Measurements from ENCODE around the gene SPIRE2.
"Not testable (repeated sequence)": the region's sequence is repeated elsewhere in the genome, so short reads cannot be mapped to it uniquely, and the experiment has no call there.

SPIRE2 gene, protein sequence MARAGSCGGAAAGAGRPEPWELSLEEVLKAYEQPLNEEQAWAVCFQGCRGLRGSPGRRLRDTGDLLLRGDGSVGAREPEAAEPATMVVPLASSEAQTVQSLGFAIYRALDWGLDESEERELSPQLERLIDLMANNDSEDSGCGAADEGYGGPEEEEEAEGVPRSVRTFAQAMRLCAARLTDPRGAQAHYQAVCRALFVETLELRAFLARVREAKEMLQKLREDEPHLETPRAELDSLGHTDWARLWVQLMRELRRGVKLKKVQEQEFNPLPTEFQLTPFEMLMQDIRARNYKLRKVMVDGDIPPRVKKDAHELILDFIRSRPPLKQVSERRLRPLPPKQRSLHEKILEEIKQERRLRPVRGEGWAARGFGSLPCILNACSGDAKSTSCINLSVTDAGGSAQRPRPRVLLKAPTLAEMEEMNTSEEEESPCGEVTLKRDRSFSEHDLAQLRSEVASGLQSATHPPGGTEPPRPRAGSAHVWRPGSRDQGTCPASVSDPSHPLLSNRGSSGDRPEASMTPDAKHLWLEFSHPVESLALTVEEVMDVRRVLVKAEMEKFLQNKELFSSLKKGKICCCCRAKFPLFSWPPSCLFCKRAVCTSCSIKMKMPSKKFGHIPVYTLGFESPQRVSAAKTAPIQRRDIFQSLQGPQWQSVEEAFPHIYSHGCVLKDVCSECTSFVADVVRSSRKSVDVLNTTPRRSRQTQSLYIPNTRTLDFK

DNA sequence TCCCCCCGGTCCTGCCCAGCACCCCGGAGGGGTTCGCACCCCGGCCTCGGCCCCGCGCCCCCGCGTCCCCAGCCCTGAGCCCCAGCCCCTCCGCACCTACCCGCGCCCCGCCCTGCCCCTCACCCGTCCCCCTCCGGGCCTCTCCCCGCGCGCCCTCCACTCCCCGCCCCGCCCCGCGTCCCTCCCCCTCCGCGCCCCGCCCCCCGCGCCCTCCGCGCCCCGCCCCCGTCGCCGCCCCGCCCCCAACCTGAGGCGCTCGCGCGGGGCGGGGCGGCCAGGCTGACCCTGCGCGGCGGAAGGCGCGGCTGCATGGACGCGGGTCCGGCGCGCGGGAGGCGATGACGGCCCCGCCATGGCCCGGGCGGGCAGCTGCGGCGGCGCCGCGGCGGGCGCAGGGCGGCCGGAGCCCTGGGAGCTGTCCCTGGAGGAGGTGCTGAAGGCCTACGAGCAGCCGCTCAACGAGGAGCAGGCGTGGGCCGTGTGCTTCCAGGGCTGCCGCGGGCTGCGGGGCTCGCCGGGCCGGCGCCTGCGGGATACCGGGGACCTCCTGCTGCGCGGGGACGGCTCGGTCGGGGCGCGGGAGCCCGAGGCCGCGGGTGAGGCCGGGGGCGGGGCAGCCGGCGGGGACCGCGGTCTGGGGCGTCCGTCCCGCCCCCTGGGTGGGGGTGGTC lies at the start of gene SPIRE2:
Gene SPIRE2 (plus strand): TSS at position 277 of the 671 bp plus-strand sequence. CDS start 76 bp downstream, at position 353.
- DNase-seq (ENCODE audit: low read depth in 2 of 2), result peak; percentile 22 to 29

DNA sequence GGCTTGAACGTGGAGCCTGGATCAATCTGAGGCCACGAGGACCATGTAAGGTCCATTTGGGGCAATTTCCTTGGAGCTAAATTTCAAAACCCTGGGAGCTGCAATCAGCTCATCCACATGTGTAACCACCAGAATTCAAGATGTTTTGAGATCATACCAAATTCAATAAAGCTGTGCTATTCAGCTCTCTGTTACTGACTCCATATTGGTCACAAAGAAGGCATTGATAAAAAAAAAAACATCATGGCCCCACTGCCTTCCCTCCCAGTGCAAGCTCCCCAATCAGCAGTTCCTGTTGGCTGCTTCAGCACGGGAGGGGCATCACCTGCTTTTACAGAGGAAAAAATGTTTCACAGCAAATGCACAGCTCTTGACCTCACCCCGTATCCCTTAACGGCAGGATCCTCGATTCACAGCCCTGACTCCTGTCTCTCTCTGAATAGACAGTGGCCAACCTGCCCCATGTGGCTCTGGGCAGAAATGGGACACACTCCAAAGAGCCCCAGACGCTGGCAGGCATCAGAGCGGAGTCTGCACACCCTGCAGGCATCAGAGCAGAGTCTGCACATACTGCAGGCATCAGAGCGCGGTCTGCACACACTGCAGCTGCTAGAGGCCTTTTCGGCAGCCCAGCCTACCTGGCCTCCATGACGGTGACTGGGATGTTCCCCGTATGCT lies 48.9 kb upstream of the SPIRE2 start:
- no peak for DNase-seq (ENCODE audit: low read depth in 2 of 2)

DNA sequence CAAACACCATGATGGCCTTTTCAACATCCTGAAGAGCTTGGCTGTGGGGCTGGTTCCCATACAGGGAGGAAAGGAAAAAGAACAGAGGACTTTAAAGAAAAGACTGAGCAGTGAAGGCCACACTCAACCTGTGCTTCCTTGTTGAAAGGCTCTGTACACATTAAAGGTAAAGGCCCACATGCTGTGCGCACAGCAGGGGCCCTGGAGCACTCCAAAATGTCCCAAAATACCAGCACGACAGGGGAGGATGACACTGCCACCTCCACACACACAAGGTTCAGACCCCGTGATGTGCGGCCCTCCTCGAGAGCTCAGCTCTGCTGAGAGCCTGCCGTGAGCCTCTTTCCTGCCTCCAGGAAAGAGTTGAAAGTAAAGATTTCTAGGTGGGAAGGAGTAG lies 48.4 kb upstream of the SPIRE2 start:
- DNase-seq (ENCODE audit: low read depth in 2 of 2), result no peak

DNA sequence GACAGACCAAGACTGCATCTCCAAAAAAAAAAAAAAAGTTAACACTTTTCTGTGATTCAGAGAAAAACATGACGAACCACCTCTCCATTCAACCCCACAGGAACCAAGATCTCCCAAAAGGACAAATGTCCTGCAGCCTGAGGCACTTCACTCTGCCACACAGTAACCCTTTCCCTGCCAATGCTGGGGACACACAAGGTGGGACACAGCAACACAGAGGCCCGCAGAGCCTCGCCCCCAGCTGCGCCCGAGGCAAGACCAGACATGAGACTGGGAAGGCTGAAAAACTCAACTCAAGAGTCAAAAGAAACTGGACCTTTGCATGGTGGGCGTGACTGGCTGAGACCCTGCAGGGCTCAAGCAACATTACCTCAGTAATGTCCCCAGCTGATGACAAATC lies 45.8 kb upstream of the SPIRE2 start:
- no peak for DNase-seq (ENCODE audit: low read depth in 2 of 2)

DNA sequence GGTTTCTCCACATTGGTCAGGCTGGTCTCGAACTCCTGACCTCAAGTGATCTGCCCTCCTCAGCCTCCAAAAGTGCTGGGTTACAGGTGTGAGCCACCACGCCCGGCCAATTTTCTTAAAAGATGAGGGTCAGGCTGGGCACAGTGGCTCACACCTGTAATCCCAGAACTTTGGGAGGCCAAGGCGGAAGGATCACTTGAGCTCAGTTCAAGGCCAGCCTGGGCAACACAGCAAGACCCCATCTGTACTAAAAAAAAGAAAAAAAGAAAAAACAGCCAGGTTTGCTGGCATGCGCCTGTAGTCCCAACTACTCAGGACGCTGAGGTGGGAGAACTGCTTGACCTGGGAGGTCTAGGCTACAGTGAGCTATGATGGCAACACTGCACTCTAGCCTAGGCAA lies 44.3 kb upstream of the SPIRE2 start:
- DNase-seq (ENCODE audit: low read depth in 2 of 2), result not testable (repeated sequence)

DNA sequence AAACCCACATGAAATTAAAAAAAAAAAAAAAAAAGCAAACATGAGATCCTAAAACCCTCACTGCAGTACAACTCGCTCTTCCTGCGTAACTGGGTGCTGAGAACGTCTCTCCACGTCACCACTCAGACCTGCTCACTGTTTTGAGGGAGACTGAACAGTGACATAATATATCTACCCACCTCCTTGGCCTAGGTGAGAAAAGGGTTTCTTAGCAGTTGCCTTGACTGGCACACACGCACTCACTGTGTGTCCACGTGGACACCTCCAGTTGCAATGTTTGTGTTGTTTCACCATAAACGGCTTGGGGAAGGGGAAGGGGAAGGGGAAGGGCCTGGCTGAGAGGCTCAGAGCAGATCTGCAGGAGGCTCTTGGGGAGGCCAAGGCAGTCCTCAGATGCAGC lies 43.9 kb upstream of the SPIRE2 start:
- DNase-seq (ENCODE audit: low read depth in 2 of 2), result no peak

DNA sequence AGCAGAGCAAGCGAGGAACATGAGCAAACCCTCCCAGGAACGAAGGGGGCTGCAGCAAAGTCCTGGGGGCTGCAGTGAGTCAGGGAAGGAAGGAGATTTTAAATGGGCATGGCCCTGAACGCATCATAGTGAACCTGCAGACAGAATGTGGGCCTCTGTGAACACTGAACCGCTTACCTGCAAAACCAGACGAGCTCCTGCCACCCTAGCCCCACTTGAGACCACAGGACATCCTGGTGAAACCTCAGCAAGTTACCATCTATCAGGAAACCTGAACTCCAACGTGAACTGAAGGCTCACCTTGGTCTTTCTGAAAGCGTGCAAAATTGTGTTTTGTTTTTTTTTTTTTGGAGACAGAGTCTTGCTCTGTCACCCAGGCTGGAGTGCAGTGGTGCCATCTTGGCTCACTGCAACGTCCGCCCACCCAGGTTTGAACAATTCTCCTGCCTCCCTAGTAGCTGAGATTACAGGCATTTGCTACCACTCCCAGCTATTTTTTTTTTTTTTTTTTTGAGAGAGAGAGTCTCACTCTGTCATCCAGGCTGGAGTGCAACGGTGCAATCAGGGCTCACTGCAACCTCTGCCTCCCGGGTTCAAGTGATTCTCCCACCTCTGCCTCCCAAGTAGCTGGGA lies 42.6 kb upstream of the SPIRE2 start:
- no peak for DNase-seq (ENCODE audit: low read depth in 2 of 2)

DNA sequence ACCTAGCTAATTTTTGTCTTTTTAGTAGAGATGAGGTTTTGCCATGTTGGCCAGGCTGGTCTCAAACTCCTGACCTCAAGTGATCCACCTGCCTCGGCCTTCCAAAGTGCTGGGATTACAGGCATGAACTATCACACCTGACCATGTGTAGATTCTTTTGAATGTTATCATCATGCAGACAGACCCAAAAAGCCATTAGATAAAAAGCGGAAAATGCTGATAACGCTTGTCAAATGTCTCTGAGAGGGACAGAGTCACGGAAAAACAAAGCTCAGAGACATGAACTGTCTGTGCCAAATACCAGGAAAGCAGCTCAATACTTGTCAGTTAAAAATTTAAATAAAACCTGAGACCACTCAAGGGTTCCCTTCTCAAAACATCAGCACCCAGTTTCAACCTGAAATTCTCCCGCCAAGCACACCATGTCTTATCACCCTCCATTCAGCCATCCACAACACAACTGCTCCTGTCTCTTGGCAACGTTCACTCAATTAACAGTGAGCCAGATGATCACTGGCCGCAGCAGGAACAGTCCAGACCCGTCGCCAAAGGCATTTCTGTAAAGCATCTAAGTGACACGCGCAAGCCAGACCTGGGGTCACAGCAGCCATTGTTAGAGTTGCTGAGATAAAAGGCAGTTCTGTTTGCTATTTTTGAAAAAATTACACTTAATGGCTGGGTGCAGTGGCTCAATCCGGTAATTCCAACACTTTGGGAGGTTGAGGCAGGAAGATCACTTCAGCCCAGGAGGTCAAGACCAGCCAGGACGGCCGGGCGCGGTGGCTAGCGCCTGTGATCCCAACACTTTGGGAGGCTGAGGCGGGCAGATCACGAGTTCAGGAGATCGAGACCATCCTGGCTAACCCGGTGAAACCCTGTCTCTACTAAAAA lies 41.6 kb upstream of the SPIRE2 start:
- no peak for DNase-seq (ENCODE audit: low read depth in 2 of 2)

DNA sequence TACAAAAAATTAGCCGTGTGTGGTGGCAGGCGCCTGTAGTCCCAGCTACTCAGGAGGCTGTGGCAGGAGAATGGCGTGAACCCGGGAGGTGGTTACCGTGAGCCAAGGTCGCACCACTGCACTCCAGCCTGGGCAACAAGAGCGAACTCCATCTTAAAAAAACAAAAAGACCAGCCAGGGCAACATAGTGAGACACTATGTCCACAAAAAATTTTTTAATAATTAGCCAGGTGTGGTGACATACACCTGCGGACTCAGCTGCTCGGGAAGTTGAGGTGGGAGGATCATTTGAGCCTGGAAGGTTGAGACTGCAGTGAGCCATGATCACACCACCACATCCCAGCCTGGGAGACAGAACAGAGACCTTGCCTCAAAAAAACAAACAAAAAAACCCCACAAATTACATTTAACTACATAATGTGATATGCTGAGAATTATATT lies 40.9 kb upstream of the SPIRE2 start:
- no peak for DNase-seq (ENCODE audit: low read depth in 2 of 2)

DNA sequence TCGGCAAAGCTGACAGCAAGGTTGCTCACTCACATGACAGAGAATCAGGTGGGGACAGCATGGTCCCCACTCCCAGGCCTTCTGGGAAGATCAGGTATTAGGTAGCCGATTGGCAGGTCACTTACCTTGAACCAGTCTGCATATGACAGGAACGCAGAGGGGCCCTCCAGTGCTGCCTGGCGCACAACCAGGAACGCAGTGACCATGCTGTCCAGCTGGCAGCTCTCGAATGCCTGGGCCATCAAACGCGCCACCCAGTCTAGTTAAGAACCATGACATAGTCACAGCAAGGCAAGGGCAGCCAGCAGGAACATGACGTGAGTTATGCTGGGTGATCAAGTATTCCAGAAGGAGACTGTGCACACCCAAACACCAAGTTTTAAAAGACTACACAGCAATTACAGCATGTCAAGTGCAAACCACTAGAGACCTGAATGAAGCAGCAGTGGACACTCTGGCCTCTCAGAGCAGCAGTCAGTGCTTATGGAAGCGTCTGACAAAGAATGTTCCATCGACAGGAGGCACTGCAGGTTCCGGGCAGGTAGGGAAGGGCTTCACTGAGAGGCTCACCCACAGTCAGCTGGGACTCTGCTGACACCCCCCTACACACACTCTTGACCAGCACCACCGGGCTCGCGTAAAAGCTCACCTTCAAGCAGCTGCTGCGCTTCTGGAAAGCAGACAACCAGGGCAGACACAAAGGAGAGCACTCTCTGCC lies 36.8 kb upstream of the SPIRE2 start:
- DNase-seq (ENCODE audit: low read depth in 2 of 2), result no peak

DNA sequence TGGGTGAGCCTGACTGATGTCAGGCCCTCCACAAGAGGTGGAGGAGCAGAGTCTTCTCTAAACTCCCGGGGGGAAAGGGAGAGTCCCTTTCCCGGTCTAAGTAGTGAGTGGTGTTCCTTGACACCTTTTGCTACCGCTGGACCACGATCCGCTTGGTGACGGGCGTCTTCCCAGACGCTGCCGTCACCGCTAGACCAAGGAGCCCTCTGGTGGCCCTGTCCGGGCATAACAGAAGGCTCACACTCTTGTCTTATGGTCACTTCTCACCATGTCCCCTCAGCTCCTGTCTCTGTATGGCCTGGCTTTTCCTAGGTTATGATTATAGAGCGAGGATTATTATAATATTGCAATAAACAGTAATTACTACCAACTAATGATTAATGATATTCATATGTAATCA lies 35.2 kb upstream of the SPIRE2 start:
- not testable (repeated sequence) for DNase-seq (ENCODE audit: low read depth in 2 of 2)

DNA sequence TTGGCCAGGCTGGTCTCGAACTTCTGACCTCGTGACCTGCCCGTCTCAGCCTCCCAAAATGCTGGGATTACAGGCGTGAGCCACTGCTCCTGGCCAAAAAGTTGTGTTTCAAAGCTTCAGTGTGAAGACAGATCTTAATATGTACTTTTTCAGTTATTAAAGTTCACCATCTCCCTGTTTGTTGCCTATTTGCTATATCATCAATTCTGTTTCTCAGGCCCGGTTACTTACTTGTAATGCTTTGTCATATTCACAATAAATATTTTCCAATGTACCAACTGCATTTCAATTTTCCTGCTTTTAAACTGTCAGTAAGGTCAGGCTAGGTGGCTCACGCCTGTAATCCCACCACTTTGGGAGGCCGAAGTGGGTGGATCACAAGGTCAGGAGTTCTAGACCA lies 34.3 kb upstream of the SPIRE2 start:
- no peak for DNase-seq (ENCODE audit: low read depth in 2 of 2)

DNA sequence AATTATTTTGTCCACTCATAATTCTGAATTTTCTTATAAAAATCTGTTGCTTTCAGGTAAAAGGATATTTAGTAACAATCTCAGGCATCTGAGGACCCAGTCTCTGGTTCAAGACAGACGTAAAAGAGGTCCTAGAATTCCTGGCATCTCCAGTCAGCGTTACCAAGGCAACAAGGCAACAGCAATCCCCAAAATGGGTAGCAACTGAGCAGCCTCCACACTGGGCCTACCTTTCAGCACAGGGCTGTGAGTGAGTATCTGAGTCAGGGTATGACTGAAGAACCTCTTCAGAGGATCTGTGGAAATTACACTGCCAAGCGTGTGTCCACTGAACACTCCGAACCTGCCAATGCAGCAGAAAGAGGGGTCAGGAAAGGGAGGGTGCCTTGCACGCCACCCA lies 32.6 kb upstream of the SPIRE2 start:
- no peak for DNase-seq (ENCODE audit: low read depth in 2 of 2)

DNA sequence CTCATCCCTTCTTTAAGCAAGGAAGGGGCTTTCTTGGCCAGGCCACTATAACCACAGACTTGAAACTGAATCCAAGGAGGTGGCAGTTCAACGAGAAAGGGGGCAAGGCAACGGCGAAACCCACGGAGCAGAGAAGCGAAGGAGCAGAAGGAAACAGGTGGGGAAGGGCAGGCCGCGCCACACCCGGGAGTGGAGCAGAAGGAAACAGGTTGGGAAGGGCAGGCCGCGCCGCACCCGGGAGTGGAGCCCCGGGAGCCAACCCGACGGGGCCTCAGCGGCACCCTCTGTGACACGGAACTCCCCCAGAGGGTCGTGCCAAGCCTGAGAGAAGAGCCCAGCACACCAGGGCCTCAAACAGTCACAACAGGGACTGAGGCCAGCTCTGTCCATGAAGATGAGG lies 32.2 kb upstream of the SPIRE2 start:
- no peak for DNase-seq (ENCODE audit: low read depth in 2 of 2)

DNA sequence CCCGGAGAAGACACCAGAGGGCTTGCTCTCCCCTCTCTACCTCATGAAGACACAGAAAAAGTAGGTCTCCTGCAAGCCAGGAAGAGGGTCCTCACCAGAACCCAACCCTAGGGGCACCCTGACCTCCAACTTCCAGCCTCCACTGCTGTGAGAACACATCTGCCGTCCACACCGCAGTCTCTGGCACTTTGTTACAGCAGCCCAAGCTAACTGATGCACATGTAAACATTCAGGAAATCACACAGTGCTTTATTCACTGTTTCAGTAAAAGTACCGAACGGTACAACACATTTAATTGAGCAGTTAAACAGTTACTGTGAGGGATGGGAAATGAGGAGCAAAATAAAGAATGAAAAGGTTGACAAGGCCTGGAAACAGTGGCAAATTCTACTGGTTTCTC lies 30.1 kb upstream of the SPIRE2 start:
- DNase-seq (ENCODE audit: low read depth in 2 of 2), result no peak

DNA sequence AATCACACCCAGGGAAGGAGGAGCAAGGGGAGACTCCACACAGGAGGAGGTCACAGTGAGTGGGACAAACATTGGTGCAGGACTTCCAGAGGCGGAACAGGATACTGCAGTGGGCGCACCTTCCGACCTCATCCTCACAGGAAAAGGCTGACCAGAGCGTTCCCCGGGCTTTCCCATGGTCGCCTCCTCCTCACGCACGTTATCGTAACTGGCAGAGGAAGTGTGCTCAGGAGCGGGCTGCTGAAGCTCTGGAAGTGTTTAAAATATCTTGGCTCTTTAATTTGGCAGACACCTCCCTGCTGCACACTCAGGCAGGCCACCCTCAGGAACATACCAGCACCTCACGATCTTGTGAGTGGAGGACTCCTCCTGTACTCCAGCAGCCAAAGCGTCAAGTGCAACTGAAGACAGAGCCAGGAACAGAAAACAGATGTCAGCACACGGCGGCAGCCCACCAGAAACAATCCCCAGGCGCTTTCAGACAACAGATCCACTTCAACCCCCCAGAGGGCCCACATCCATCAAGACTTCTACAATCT lies 29.4 kb upstream of the SPIRE2 start:
- no peak for DNase-seq (ENCODE audit: low read depth in 2 of 2)

DNA sequence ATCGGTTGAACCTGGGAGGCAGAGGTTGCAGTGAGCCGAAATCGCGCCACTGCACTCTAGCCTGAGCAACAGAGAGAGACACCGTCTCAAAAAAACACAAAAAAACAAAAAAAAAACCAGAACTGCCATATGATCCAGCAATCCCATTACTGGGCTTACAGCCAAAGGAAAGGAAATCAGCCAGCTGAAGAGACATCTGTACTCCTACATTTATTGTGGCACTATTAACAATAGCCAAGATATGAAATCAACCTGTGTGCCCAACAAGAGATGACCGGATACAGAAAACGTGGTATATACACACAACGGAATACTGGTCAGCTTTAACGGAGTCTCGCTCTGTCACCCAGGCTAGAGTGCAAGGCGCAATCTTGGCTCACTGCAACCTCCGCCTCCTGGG lies 26.5 kb upstream of the SPIRE2 start:
- peak in 1 of 2 experiments; percentile 8 for DNase-seq (ENCODE audit: low read depth in 2 of 2)

DNA sequence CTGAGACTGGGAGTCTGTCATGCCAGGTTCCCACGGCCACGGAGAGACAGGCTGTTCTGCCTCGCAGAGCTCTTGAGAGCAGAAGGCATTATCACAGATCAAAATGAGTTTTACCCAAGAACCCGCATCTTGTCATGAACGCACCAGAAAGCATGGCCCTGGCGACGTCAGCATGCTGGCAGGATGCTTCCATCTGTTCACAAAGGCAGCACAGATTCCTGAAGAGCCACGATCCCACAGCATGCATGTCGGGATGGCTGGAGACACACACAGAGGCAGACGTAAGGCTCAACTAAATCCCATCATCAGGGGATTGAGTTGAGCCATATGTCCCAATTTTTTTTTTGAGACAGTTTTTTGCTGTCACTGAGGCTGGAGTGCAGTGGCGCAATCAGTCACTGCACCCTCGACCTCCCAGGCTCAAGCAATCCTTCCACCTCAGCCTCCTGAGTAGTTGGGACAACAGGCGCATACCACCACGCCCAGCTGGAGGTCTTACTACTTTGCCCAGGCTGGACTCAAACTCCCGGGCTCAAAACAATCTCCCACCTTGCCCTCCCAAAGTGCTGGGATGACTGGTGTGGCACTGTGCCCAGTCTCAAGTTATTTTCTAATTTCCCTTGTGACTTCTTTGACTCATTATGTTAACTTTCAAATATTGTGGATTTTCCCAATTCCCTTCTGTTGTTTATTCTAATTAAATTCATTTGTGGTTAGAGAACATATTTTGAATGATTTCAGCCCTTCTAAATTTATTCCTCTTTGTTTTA lies 23.0 kb upstream of the SPIRE2 start:
- DNase-seq (ENCODE audit: low read depth in 2 of 2), result peak; percentile 50 to 58
